ENCODE data around the gene KCNJ3. TPM values are rescaled to one million over a fixed set of nuclear protein-coding genes. Genes with fewer than 3 reads are reported as not detected.

KCNJ3 gene
- total RNA-seq, 2 experiments from 2014 or later, result not detected

DNA sequence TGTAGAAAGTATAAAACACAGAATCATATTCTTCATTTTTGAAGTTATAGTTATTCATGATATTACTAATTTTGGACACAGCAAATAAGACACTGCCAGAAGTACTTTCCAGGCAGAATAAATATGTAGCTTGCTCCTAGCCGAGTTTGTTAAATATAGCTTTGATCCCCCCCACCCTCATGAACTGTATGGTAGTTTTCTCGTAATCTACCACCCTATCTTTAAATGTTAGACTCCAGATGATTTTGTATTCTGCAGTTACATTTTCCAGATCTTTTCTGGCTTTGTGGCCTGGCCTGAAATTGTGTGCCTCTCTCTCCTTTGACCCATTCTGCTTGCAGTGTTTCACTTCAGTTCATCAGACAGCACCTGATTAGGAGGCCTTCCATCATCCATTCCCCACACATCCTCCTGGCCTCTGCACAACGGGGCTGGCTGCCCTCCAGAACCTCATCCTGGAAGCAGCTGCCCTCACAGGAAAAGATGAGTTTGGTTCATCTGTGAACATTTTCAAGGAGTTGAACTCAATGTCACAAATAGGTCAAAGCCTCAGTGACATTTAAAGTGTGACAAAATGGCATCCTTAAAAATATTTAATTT is 4.7 kb upstream of the KCNJ3 start:
- no peak overlapping the region for H3K27ac ChIP-seq (ENCODE audit: low read depth, low read length, poor library complexity, severe bottlenecking)
- no peaks in the 10 kb centered on the region for H3K9me3 ChIP-seq (ENCODE audit: low read length)
- DNase-seq (ENCODE audit: low spot score), result no peak
- no peak overlapping the region for H3K4me3 ChIP-seq (ENCODE audit: low read depth, low read length, poor library complexity, severe bottlenecking)
- H2AFZ ChIP-seq (ENCODE audit: low read length), result no peak overlapping the region
- no peaks in the 10 kb centered on the region for H3K4me1 ChIP-seq (ENCODE audit: insufficient read depth, low read length, poor library complexity, severe bottlenecking)
- no TSS peak for BruUV-seq (replicated peaks)
- CTCF ChIA-PET (ENCODE audit: unreplicated experiment), result no interaction called here
- no peaks in the 10 kb centered on the region for H4K20me1 ChIP-seq (ENCODE audit: insufficient read depth, low read length)
- no peak overlapping the region for H3K4me2 ChIP-seq (ENCODE audit: low read length)
- H3K36me3 ChIP-seq (ENCODE audit: insufficient read depth, low read length), result no peaks in the 10 kb centered on the region
- TF ChIP-seq, protein P1, sequence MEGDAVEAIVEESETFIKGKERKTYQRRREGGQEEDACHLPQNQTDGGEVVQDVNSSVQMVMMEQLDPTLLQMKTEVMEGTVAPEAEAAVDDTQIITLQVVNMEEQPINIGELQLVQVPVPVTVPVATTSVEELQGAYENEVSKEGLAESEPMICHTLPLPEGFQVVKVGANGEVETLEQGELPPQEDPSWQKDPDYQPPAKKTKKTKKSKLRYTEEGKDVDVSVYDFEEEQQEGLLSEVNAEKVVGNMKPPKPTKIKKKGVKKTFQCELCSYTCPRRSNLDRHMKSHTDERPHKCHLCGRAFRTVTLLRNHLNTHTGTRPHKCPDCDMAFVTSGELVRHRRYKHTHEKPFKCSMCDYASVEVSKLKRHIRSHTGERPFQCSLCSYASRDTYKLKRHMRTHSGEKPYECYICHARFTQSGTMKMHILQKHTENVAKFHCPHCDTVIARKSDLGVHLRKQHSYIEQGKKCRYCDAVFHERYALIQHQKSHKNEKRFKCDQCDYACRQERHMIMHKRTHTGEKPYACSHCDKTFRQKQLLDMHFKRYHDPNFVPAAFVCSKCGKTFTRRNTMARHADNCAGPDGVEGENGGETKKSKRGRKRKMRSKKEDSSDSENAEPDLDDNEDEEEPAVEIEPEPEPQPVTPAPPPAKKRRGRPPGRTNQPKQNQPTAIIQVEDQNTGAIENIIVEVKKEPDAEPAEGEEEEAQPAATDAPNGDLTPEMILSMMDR (conservative IDR thresholded peaks at IDR 0.05; ENCODE audit: low read length), result no peak
- TF ChIP-seq EZH2phosphoT487 (IDR thresholded peaks at IDR 0.05; ENCODE audit: borderline replicate concordance, low read depth, low read length), result no peak
- no peaks in the 10 kb centered on the region for H3K9me2 ChIP-seq (ENCODE audit: insufficient read depth, low read length)
- POLR2A ChIA-PET, result no interaction called here
- intact Hi-C loops (cut with micrococcal nuclease; ENCODE audit: unreplicated experiment), result no loop called here
- H3K79me2 ChIP-seq (ENCODE audit: insufficient read depth, low read depth, low read length), result no peaks in the 10 kb centered on the region

DNA sequence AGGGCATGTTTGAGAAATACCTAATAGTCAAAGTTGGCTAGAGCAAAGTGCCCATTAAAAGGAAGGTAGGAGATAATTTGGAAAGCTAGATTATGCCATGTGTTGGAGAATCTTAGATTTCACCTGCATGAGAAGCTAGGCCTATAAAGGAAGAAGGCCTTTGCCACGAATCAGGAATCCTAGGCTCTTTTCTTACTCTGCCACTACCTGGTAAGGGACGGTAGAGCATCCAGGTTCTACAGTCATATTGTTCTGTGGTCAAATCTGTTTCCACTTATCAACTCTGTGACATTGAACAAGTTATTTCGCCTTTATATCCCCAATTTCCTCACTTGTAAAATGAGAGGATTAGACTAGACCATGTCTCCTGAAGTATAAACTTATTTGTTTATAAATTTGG is 3.6 kb upstream of the KCNJ3 start:
- Histone ChIP-seq H3K4me2 (ENCODE audit: low read length) (no peak overlapping the region), H3K79me2 (ENCODE audit: insufficient read depth, low read depth, low read length) (no peaks in the 10 kb centered on the region), H2AFZ (ENCODE audit: low read length) (no peak overlapping the region), H3K4me3 (ENCODE audit: low read depth, low read length, poor library complexity, severe bottlenecking) (no peak overlapping the region), H3K9me3 (ENCODE audit: low read length) (no peaks in the 10 kb centered on the region), H3K36me3 (ENCODE audit: insufficient read depth, low read length) (no peaks in the 10 kb centered on the region), H4K20me1 (ENCODE audit: insufficient read depth, low read length) (no peaks in the 10 kb centered on the region), H3K4me1 (ENCODE audit: insufficient read depth, low read length, poor library complexity, severe bottlenecking) (no peaks in the 10 kb centered on the region), H3K9me2 (ENCODE audit: insufficient read depth, low read length) (no peaks in the 10 kb centered on the region), H3K27ac (ENCODE audit: low read depth, low read length, poor library complexity, severe bottlenecking) (no peak overlapping the region)
- POLR2A ChIA-PET, result interaction anchor here (0.6 kb wide), 1 partner anchor 158 kb away, joined by 4 read pairs; no protein-coding TSS in a partner anchor
- CTCF ChIA-PET (ENCODE audit: unreplicated experiment), result no interaction called here
- BruUV-seq (replicated peaks), result no TSS peak
- no peak for DNase-seq (ENCODE audit: low spot score)
- TF ChIP-seq, protein P1 (conservative IDR thresholded peaks at IDR 0.05; ENCODE audit: low read length), result no peak
- TF ChIP-seq EZH2phosphoT487 (IDR thresholded peaks at IDR 0.05; ENCODE audit: borderline replicate concordance, low read depth, low read length), result no peak
- intact Hi-C loops (cut with micrococcal nuclease; ENCODE audit: unreplicated experiment), result no loop called here

DNA sequence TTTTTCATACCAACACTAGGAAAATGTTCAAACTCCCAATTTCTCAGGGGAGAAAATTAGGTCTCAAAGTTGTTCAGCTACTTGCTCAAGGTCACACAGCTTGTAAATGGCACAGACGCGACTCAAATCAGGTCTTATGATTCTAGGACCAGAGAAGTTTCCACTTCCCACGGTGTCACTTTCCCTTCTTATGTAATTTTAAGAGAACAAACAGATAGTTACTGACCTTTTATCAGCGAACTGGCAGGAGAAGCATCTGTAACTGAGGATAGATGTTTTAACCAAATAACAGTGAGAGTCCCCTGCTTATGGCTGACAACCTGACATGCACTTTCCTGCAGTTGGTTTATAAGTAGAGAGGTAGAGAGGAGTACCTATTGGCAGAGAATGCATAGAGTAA is 2.1 kb upstream of the KCNJ3 start:
- Histone ChIP-seq H3K4me1 (ENCODE audit: insufficient read depth, low read length, poor library complexity, severe bottlenecking) (no peaks in the 10 kb centered on the region), H3K9me2 (ENCODE audit: insufficient read depth, low read length) (no peaks in the 10 kb centered on the region), H3K9me3 (ENCODE audit: low read length) (no peaks in the 10 kb centered on the region), H3K4me2 (ENCODE audit: low read length) (no peak overlapping the region), H3K36me3 (ENCODE audit: insufficient read depth, low read length) (no peaks in the 10 kb centered on the region), H3K79me2 (ENCODE audit: insufficient read depth, low read depth, low read length) (no peaks in the 10 kb centered on the region), H3K27ac (ENCODE audit: low read depth, low read length, poor library complexity, severe bottlenecking) (no peak overlapping the region), H3K4me3 (ENCODE audit: low read depth, low read length, poor library complexity, severe bottlenecking) (no peak overlapping the region), H2AFZ (ENCODE audit: low read length) (no peak overlapping the region), H4K20me1 (ENCODE audit: insufficient read depth, low read length) (no peaks in the 10 kb centered on the region)
- intact Hi-C loops (cut with micrococcal nuclease; ENCODE audit: unreplicated experiment), result no loop called here
- no peak for TF ChIP-seq EZH2phosphoT487 (IDR thresholded peaks at IDR 0.05; ENCODE audit: borderline replicate concordance, low read depth, low read length)
- TF ChIP-seq, protein P1 (conservative IDR thresholded peaks at IDR 0.05; ENCODE audit: low read length), result no peak
- ChIA-PET CTCF (ENCODE audit: unreplicated experiment) (no interaction called here), POLR2A (no interaction called here)
- DNase-seq (ENCODE audit: low spot score), result no peak
- BruUV-seq (replicated peaks), result no TSS peak
